GM19240 (cell line): Measurements from ENCODE around the gene CDKN1B.

ENCODE experiments used
- DNase-seq: peaks from one replicate; pipeline ENCODE4 v3.0.0; 2011; ENCODE audit warnings: low spot score; ENCODE audit not compliant: insufficient read length

The CDKN1B gene

DNA sequence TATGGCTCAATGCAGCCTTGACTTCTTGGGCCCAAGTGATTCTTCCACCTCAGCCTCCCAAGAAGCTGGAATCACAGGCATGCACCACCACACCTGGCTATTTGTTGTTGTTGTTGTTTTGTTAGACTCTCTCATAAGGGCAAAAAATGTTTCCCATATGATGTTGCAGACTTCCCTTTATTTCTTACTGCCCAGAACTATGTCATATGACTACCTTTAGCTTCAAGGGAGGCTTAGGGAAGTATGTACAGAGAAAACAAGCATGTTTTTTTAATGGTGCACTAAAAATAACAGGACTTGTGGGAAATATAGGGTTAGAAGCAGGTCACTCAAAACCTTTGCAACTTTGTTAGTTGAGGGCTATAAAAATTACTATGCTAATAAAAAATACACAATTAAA lies 16.9 kb upstream of the CDKN1B start:
- DNase-seq, result no peak

DNA sequence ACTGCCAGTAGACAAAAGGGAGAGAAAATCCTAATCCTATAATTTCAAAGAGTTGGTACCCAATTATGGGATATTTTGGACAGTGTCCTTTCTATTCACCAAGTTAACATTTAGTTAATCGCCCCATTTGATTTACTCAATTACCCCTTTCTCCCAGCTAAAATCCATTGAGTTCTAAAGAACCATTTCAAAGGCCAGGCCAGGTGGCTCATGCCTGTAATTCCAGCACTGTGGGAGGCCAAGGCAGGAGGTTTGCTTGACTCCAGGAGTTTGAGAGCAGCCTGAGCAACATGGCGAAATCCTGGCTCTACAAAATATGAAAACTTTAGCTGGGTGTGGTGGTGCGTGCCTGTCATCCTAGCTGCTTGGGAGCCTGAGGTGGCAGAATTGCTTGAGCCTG lies 15.7 kb upstream of the CDKN1B start:
- no peak for DNase-seq

DNA sequence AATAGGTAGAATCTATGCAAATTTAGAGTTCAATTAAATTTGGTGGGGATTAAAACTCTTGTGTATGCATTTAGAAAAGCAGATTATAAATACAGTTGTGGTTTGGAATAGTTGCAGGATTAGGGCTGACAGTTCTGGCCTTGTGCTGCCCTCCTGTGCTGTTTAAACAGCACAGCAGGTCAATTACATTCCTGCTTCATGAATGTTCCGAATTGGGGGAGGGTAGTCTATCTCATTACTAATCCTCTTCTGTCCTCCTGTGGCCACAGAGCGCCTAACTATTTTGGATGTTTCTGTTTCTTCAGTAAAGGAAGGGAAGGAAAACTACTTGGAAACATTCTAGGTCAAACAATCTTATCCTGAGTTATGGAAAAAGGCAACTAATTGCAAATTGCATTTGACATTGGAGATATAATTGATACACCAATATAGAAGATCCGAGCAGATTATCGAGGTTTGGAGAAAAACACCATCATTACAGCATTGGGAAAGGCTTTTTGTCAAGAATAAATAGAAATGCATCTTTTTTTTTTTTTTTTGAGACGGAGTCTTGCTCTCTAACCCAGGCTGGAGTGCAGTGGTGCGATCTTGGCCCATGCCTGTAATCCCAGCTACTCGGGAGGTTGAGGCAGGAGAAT lies 12.5 kb upstream of the CDKN1B start:
- DNase-seq, result no peak

DNA sequence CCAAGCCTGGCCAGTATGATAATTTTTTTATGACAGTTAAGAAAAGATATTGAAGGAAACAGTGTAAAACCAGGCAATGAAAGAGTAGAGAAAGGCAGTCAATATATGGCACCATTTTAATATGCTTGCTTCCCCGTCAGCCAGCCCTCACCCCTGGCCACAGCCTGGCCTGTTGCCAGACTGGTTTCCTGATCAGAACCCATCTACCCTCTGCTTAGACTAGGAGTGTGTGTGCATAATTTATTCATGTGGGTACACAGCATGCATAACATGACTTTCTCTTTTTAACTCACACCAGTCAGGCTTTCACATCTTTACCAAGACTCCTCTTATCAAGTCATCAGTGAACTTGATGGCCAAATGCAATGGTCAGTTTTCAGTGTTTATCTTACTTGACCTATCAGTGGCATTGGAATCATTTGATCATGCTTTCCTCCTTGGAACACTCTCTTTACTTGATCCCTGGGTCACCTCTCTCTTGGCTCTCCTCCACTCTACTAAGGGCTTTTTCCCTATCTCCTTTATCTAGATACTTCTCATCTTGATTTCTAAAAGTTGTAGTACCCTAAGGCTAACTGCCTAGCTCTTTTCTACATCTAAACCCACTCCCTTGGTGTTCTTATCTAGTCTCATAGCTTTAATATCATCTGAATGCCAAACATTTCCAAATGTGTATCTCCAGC lies 11.2 kb upstream of the CDKN1B start:
- no peak for DNase-seq

DNA sequence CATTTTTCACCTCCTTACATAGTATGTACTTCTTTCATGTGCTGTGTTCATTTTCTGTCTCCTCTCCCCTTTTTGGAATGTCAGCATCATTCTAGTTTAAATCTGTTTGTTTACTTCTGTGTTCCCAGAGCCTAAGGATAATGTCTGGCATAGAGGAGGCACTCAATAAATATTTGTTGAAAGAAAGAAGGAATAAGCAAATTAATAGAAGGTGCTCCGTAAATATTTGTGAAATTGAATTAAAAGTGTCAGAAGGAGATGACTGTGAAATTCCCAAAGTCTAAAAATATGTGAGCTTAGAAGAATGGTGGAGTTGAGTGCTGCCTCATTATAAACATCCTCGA lies 3.3 kb upstream of the CDKN1B start:
- DNase-seq, result no peak

DNA sequence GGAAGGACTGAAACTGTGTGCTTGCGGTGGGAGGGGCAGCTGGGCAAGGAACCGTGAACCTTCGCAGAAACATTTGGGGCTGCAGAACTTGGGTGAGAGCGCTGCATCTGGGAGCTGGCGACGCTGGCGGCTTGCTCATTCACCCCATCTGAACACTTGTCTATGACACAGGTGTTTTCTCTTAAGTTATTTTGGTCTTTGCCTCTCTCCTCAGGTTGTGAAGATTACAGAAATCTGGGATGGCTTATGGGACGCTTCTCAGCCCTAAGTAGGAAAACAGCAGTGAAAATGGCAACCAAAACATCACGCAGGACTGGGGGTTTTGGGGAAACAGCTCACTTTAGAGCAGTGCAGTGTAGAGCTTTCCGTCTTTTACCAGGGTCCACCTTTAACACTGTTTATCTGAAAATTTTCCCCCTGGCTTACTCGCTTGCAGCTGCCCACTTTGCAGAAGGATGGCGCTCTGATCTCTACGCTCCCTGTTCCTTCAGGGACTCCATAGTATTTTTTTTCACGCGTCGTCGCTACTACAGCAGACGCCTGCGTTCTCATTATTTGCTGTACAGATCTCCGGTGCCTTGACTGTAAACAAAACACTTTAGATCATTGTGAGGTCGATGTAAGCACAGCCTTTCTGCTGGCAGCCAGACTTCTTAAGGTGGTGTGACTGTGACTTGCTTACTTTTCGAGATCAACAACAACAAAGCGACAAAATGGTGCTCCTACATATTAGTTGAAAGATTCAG lies 2.7 kb upstream of the CDKN1B start:
- no peak for DNase-seq

DNA sequence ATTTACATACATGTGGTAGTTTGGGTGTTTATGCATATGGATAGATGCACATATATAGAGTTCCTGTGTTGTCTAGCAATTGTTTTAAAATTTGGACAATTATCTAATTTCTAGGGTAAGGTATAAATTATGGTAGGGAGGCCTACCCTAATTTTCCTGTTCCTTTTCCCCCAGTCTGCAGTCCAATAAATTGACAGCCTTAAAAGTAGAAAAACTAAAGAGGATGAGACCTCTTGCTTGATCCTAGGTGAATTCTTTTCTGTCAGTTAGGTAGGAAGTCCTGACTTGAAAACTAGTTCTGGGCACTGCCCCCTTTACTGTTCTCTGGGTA lies 2.1 kb upstream of the CDKN1B start:
- DNase-seq, result no peak

DNA sequence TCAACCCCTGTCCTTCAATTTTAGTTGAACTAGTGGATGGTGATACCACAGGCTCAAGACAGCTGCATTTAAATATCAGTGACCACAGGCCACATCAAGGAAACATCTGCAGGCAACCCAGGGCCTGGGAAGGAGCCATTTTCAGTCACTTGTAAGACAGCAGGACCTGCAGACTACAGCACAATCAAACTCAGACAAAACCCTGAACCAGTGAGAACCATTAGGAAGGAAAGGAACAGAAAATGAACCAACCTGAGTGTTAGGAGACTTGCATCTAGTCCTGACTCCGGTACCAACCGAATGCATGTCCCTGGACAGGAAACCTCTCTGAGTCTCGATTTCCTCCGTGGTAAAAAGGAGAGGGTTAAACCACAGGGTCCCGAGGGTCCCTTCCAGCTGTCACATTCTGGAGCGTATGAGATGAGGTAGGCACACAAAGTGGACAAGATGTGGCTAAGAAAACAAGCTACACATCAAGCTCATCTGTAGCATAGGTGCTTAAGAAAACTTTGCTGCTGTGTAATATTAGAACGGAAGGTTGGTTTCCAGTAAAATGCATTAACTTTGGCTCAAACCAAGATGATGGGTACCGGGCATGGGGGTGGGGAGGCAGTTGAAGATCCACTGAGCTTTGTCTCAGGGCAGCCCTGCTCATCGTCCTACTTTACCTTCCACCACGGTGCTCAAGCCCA lies 1.6 kb upstream of the CDKN1B start:
- DNase-seq, result no peak

DNA sequence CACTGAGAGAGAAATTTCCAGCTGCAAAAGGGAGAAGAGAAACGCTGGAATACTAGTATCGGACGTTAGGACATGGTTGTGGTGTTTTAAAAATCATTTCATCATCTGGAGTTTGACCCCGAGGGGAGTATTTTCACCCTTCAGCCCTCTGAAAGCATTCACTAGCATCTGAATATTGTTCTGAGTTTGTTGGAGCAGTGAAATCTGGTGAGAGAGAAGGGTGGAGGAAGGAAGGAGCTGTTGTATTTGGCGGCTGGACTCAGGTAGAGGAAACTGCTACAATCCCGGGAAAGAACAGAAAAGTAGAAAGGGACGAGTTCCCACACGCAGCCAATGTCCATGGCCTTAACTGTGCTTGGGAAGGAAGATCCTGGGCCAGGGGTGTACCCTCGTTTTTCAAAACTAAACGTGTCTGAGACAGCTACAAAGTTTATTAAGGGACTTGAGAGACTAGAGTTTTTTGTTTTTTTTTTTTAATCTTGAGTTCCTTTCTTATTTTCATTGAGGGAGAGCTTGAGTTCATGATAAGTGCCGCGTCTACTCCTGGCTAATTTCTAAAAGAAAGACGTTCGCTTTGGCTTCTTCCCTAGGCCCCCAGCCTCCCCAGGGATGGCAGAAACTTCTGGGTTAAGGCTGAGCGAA lies 896 bp upstream of the CDKN1B start:
- DNase-seq, result no peak

DNA sequence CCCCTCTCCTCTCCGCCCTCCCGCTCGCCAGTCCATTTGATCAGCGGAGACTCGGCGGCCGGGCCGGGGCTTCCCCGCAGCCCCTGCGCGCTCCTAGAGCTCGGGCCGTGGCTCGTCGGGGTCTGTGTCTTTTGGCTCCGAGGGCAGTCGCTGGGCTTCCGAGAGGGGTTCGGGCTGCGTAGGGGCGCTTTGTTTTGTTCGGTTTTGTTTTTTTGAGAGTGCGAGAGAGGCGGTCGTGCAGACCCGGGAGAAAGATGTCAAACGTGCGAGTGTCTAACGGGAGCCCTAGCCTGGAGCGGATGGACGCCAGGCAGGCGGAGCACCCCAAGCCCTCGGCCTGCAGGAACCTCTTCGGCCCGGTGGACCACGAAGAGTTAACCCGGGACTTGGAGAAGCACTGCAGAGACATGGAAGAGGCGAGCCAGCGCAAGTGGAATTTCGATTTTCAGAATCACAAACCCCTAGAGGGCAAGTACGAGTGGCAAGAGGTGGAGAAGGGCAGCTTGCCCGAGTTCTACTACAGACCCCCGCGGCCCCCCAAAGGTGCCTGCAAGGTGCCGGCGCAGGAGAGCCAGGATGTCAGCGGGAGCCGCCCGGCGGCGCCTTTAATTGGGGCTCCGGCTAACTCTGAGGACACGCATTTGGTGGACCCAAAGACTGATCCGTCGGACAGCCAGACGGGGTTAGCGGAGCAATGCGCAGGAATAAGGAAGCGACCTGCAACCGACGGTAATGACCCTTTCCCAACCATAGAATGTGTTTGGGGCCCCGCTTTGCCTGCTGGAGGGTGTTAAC lies 615 bp downstream of the CDKN1B start:
- DNase-seq, result no peak

DNA sequence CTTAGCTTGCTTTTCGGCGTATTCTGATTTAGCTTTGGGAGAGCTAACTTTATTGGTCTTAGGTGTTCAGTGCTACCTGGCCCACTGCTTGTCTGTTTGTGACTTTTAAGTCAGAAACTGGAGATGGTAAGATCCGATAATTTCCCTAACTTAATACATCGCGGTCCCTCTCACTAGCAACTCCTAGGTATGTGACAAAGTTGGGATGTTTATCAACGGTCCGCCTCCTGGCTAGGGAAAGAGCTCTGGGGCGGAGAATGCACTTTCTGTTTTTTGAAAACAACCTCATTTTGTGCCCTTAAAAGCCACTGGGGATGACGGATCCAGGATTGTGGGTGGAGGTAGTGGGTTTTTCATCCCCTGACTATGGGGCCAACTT lies 1.2 kb downstream of the CDKN1B start:
- DNase-seq, result no peak

DNA sequence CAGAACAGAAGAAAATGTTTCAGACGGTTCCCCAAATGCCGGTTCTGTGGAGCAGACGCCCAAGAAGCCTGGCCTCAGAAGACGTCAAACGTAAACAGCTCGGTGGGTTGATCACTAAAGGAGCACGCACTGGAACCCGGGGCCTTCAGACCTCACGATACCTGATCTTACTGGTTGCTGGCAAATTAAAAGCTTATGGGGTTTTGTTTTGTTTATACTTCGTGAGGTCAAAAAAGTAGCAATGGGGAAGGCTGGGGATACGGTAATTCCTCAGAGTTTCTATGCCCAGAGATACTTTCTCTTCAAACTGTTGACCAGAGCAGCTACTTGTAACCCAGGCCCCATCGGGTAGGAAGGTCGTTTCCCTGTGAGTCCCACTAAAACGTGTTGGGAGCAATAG lies 1.7 kb downstream of the CDKN1B start:
- DNase-seq, result no peak

DNA sequence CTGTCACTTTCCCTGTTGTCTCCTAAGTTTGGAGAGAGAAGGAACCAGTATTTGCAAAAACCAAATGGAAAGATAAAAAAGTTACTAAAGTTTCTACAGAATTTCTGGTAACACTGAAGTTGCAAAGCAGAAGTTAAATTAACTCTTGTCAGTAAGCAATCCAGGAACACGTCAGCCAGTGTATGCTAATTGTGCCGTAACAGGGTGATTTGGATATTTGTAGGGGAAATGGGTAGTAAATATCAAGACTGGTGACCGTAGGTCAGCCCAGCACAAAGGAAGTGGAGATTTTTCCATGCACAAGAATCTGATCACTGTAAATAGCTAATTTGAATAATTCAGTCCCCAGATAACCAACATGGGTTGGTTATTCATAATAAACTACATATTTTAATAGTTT lies 2.3 kb downstream of the CDKN1B start:
- no peak for DNase-seq

DNA sequence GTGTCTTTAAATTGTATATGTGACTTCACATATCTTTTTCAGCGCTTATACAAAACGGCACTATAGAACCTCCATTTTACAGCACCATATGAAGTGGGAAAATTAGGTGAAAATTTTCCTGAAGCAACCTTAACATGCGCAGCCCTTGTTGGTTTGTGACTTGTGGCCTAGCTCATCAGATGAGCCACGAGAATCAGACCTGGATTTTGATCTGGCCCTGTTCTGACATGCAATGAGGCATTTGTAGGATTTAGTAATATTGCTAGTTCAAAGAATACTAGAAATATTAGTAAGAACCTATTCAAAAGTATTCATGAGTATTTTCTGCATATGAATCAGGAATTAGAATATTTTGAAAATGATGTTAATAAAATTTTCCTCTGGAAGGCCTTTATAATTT lies 2.9 kb downstream of the CDKN1B start:
- no peak for DNase-seq

DNA sequence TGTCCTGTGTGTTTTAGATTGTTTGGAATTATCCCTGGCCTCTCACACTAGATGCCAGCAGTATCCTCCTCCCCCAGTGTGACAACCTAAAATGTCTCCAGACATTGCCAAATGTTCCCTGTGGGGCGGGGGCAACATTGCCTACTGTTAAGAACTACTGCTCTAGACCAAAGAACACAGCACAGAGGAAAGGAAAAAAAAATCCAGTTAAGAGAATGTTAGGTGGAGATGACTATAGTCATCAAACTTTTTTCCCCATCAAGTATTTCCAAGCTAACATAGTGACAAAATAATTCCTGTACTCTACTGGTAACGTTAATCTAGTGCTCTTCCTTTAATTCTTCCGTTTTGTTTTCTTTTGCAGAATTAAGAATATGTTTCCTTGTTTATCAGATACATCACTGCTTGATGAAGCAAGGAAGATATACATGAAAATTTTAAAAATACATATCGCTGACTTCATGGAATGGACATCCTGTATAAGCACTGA lies 3.5 kb downstream of the CDKN1B start:
- DNase-seq, result no peak

DNA sequence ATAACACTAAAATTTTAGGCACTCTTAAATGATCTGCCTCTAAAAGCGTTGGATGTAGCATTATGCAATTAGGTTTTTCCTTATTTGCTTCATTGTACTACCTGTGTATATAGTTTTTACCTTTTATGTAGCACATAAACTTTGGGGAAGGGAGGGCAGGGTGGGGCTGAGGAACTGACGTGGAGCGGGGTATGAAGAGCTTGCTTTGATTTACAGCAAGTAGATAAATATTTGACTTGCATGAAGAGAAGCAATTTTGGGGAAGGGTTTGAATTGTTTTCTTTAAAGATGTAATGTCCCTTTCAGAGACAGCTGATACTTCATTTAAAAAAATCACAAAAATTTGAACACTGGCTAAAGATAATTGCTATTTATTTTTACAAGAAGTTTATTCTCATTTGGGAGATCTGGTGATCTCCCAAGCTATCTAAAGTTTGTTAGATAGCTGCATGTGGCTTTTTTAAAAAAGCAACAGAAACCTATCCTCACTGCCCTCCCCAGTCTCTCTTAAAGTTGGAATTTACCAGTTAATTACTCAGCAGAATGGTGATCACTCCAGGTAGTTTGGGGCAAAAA lies 4.1 kb downstream of the CDKN1B start:
- DNase-seq, result no peak

DNA sequence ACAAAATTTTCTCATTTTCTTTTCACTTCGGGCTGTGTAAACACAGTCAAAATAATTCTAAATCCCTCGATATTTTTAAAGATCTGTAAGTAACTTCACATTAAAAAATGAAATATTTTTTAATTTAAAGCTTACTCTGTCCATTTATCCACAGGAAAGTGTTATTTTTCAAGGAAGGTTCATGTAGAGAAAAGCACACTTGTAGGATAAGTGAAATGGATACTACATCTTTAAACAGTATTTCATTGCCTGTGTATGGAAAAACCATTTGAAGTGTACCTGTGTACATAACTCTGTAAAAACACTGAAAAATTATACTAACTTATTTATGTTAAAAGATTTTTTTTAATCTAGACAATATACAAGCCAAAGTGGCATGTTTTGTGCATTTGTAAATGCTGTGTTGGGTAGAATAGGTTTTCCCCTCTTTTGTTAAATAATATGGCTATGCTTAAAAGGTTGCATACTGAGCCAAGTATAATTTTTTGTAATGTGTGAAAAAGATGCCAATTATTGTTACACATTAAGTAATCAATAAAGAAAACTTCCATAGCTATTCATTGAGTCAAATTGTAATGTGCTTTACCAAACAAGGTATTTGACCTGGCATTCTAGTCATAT lies 4.8 kb downstream of the CDKN1B start:
- DNase-seq, result no peak

DNA sequence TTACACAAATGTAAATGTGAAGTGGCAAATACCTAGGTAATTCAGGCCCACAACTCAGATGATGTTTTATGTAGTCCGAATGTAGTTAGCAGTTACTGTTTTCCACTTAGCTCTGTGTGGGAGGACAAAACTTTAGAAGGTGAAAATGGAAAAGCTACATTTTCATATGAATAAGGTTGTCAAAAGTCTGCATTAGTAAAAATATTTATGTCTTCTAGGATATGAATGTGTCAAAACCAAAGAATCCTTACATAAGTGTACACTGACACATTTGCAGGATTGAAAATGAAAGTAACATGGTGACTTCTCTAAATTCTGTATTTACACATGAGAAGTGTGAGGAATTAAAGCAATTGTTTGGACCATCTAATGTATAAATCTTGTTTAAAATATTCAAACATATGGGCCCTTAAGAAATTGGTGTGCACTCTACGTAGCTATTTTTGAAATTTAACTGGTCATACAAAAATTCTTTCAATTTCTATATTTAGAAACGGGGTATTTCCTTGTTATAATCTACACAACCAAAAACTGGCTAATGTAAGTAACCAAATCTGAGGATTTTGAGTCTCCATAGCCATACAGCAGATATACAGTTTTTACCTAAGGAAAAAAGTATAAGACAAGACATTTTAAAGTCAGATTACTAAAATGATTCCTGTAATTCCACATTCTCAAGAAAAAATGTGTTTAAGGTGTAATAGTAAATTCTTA lies 5.4 kb downstream of the CDKN1B start:
- DNase-seq, result no peak

DNA sequence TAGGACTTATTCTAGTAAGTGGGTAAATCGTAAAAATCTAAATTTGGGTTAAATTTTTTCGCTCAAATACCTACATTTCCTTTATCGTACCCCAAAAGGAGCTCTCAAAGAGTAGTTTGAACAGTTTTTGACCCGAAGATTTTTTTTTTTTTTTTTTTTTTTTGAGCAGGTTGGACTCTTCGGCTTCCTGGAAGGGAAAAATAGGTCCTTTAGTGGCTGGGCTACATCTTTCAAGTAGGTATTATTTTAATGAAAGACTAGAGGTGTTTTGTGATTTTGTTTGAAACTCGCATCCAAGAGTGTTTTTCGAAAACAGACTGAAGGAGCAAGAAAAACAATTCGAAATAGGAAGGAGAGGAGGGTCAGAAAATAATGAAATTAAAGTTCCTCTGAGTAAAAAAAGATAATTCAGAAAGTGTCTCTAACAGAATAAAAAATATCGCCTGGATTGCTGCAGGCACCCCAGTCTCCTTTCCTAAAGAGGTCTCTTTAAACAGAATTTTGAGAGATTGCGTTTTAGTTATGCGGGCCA lies 6.0 kb downstream of the CDKN1B start:
- no peak for DNase-seq
